Head of caudate nucleus (tissue), 42 donors: ENCODE data around the gene KRT6A.

Source experiments
- DNase-seq, 42 donors: peaks; one replicate each; pipeline versions ENCODE4 v3.0.0 to v3.0.0-alpha.2; 2020 to 2021; ENCODE audit warnings: mixed read lengths in 7 of 42
- intact Hi-C: fragments of 100-400 bp; cut with DNase I; formaldehyde crosslinking; loops from one replicate; pipeline ENCODE4 v1.15.0; 2022

KRT6A gene

DNA sequence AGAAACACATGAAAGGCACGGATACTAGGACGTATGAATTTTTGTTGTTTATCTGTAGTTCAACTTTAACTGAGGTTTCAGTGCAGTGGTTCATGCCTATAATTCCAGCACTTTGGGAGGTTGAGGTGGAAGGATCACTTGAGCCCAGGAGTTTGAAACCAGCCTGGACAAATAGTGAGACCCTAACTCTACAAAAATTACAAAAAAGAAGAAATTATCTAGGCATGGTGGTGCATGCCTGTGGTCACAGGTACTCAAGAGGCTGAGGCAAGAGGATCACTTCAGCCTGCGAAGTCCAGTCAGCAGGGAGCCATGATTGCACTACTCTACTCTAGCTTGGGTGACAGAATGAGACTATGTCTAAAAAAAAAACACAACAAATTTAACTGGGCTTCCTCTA lies 49.1 kb downstream of the KRT6A start:
- no peak for DNase-seq
- intact Hi-C loops, result no loop called here

GRCh38 chr12:52442600-52443061 lies 50.4 kb downstream of the KRT6A start:
- peak in 2 of 42 donors; percentile 10 to 17 for DNase-seq
- intact Hi-C loops, result no loop called here

DNA sequence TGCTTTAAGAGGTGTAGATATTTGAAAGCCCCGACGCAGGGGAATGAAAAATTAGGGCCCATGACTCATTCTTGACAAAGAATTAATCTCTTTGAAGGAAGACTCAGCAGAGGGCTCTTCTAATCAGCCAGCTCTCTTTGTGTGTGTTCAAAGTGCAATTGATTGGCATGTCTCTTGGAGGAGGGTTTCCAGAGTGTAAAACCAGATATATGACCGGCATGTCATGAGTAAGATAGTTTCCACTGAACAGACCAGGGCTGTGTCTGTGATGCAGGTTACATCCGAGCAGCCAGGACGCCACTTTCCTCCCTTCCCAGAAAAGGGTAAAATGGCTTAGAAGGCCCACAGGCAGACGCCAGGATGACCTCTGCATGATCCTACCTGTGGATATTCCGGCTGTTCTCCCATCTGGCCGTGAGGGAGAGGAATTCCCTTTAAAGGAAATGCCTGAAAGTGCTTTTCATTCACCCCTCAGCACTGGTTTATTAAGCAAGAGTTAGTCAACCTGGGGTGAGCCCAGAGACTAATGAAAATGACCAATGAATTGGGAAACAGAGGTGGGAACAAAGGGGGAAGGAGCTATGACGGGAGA lies 51.6 kb downstream of the KRT6A start:
- intact Hi-C loops, result no loop called here
- DNase-seq, result no peak

DNA sequence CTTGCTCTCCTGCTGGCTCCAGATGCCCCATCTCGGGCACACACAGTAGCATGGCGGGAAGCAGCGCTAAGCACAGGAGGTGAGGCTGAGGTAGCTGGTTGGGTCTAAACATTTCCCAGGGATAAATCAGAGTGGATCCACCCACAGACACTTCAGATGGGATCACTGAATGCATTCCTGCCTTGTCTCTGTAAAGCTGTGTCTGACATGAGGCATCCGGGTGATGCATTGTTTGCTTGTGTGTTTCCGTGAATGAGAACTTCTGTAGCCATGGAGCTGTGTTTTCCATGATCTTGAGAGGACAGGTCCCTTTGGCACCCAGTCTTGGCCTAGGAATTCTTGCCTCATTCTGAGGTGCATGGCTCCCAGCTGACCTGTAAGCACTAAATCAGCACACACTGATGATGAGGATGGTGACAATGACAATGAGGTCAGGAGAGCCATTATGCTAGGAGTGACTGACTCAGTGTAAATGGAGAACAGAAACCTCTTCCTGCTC lies 52.2 kb downstream of the KRT6A start:
- peak in 4 of 42 donors; percentile 17 to 37 (median 22) for DNase-seq
- intact Hi-C loops, result no loop called here

- peak in 1 of 42 donors; percentile 21 for DNase-seq
- intact Hi-C loops, result no loop called here
These were observed 53.2 kb downstream of the KRT6A start for GRCh38 chr12:52439845-52440244.

- peak in 1 of 42 donors; percentile 8 for DNase-seq
- intact Hi-C loops, result no loop called here
These were observed 53.6 kb downstream of the KRT6A start for GRCh38 chr12:52439420-52439819.

DNA sequence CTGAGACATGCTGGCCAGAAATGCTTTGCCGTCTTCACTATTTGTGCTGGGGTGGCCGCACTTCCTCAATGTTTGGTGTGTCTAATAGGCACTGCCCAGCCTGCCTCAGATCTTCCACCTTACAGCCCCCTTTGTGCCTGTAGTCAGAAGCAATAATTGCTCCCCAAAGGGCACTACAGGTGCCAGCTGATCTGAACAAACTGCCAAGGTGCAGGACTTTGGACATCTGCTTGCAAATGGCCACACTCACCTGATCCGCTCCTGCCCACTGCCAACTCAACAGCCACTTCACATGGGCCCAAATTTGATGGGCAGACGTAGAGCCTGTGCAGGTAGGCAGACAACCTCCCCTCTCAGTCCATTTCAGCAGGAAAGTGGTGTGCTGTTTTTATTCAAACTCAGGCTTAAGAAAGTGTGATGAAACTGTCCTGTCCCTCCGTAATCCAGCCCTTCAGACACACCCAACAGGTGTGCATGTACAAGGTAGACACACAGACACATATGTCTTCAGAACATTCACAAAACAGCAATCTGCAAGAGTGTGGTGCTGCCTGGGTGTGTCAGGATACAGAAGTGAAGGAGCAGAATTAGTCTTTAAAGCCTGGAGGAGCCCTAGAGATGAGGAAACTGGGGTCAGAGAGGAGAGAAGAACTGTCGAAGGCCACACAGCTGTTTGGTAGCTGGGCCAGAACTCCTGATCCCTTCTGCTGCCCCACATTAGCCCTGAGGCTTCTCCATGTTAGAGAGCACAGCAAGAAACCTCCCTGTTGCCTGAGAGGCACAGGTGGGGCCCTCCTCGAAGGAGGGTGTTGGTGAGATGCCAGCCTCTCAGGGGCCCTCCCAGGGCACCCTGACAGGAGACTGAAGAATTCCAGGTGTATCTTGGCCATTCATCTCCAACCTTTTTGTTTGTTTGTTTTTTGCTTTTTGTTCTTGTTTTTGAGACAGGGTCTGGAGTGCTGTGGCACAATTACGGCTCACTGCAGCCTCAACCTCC lies 54.5 kb downstream of the KRT6A start:
- intact Hi-C loops, result no loop called here
- DNase-seq, result peak in 1 of 42 donors; percentile 17

DNA sequence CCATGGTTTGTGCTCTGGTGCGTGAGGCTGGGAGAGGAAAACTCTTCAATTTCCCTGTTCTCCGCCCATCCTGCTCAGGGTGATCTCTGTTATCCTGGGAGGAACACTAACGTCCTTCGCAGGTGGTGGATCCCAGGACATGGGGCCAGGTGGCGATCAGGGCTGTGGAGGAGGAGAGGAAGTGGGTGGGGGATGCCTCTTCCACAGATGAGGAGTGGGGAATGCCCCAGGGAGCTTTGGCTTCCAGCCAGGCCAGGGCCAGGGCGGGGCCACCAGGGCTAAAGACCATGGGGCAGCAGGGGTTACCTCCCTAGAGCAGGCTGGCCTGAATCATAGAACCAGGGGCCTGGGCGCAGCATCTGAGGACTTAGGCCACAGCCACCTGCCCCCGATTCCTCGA lies 55.5 kb downstream of the KRT6A start:
- intact Hi-C loops, result no loop called here
- peak in 1 of 42 donors; percentile 15 for DNase-seq
